Stimulated activated CD8-positive, alpha-beta memory T cell treated with anti-CD3 and anti-CD28 coated beads, Interleukin-4, amount 100 ng/mL, for 4 hours (primary cell): ENCODE results near the gene BHLHE23.
A peak's percentile ranks its signal among the peaks of the same experiment; 100 is the strongest.

Experiments
- DNase-seq, 2 donors: peaks; one replicate each; pipeline ENCODE4 v3.0.0-alpha.2; 2020; ENCODE audit warnings: low read depth in 2 of 2, low spot score in 1 of 2

Gene BHLHE23

GRCh38 chr20:63009988-63010769 is 3.4 kb upstream of the BHLHE23 start:
- DNase-seq, result peak; percentile 41 to 58

DNA sequence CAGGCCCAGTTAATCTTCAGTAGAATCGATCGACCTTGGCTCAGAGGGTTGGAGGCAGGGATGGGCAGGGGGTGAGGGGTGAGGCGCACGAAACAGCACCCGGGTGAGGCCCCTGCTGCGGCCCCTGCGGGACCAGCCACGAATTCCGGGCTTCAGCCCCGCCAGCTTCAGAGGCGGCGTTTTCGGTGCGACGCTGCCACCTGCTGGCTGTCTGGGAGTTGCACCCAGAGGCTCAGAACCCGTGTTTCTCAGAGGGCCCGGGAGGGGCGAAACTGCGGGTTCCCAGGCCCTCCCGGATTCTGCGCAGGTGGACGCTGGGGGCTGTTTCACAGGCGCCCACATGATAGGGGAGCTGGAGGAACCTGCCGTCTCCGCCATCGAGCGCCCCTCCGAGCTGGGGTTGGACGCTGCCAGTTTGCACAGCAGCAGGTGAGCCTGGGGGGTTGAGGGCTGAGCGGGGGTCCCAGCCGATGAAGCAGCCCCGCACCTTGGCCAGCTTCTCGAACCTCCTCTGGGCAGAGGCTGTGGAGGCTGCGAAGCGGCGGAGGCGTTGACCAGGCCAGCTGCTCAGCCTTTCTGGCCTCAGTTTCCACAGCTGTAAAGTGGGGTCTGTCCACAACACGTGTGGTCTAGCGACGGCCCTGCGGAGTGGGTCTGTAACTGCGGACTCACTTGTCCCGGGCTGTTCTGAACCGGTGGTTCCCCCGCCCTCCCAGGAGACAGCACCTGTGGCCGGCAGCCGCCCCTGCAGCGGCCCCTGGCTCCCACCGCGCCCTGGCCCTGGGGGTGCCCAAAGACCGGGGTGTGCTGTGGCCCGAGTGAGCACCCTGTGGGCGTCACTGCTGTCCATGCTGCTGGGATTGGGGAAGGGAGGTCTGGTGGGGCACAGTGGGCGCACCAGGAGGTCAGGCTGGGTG is 2.5 kb upstream of the BHLHE23 start:
- DNase-seq, result peak; percentile 57 to 72

DNA sequence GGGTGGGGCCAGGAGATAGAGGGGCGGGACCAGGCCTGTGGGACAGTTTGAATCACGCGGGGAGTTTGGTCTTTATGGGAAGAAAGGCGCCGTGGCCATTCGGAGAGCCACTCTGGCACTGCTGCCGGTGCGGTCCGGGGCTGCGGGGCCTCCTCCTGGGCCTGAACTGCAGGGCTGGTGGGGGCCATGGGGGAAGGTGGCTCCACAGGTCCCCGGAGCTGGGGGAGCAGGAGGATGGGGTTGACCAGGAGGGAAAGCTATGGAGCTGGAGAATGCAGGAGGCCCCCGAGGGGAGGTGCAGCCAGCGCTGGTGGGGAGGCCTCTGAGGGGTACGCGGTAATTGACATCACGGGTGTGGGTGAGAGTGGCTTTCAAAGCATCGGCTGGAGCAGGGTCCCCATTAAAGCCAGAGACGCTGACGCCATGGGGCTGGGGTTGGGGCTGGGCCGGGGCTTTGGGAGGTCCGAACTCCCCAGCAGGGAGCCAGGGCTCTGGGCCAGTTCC is 1.8 kb upstream of the BHLHE23 start:
- DNase-seq, result no peak

DNA sequence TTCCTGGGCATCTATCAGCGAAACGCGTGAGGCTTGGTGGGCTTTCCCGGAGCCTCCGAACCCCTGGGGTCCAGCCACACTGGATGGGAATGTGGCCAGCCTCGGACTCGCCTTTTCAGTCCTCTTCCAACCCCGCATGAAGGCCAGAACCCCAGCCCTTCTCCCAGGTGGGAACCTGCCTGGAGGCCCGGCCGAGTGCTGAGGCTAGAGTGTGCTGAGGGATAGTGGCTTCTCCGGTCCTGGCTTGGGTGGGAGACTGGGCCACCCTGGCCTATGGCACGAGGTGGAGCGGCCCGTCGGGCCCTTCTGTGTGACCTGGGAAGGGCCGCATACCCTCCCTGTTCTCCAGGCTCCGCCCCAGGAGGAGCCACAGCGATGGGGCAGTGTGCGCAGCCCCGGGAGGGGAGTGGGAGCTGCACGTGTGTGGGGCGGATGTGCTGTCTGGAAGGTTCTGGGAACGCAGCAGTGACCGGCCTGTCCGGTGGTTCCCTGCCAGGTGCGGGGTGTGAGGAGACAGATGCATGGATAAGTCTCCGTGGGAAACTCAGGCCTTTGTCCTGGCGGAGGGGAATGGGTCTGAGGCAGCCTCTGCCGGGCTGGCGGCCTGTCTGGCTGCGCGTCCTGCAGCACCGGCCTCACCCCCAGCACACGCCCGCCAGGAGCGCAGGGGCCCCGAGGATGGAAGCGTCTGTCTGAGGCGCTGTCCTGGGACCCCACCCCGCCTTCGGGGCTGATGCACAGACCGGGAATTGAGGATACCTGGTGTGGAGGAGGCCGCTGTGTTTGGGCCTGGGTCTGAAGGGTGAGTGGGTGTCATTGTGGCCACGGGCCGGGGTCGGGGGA is 1.1 kb upstream of the BHLHE23 start:
- no peak for DNase-seq

DNA sequence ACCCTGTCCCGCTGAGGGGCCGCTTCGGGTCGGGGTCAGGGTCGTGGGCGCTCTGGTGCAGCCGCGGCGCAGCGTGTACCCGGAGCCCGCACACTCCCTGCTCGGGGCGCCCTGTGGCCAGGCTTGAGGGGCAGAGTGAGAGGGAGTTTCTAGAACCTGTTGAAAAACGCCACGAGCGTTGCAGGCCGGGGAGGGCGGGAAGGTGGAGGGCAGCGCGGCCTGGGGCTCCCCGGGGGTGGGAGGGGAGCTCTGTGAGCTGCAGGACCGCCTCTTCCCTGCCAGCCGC is 539 bp upstream of the BHLHE23 start:
- no peak for DNase-seq

DNA sequence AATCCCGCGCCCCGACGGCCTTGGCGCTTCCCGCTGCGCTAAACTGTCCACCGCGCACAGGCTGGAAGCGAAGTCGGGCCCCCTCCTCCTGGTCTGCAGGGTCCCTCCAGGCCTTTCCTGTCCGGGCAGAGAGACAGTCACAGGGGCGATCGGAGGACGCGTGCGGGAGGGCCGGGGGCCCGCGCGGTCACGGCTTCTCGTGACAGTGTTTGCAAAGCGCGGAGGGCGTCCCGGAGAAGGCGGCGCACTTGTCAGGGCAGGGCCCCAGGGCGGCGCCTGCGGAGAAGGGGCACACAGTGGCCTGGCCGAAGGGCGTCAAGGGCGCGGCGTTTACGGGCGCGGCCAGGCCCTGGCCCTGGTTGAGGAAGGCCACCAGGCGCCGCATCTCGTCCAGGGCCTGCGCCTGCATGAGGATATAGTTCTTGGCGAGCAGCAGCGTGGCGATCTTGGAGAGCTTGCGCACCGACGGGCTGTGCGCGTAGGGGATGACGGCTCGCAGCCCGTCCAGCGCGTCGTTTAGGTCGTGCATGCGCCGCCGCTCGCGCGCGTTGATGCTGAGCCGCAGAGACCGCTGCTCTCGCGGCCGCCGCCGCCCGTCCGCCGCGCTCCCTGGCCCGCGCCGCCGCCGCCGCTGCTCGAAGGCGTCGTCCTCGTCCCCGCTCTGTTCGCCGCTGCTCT is 763 bp downstream of the BHLHE23 start:
- DNase-seq, result no peak

- no peak for DNase-seq
Observed at GRCh38 chr20:63005365-63005861, 1.4 kb downstream of the BHLHE23 start.

- DNase-seq, result no peak
Observed at GRCh38 chr20:63004607-63005364, 2.0 kb downstream of the BHLHE23 start.

- no peak for DNase-seq
Observed at GRCh38 chr20:63003546-63003945, 3.2 kb downstream of the BHLHE23 start.

- no peak for DNase-seq
Observed at GRCh38 chr20:63002511-63002910, 4.3 kb downstream of the BHLHE23 start.

DNA sequence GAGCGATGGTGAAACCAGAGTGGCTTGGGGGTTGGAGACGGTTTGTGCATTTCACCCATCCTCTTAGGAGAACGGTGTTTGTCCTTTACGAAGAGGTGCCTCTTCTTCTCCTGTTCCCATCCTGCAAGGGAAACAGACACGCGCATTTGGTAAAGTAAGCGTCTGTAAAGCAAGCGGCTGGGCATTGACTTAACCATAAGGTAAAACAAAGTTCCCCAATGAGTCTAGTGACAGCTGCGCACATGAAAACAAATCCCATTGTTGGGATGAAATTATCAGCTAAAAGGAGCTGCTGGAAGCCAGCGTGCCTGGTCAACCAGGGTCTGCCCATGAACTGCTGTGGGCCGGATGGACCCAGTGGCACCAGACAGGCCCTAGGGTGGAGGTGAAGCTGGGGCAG is 5.8 kb downstream of the BHLHE23 start:
- DNase-seq, result no peak

GRCh38 chr20:63000036-63000435 is 6.7 kb downstream of the BHLHE23 start:
- no peak for DNase-seq

DNA sequence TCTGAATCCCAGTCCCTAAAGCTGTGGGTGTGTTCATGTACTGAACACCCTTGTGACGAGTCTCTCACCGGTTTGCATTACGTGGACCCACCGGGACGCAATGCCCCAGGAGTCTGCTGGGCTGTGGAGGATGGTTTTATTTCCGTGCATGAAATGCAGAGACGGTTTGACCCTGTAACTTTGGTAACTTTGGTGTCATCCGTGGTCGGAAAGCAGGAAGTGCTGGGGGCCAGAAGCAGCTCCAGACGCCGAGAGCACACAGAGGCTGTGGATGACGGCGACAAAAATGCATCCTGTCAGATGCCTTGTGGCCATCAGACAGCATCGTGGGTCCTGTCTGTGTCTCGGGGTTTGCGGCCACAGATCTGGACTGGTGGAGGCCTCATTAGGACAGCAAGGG is 7.2 kb downstream of the BHLHE23 start:
- no peak for DNase-seq

DNA sequence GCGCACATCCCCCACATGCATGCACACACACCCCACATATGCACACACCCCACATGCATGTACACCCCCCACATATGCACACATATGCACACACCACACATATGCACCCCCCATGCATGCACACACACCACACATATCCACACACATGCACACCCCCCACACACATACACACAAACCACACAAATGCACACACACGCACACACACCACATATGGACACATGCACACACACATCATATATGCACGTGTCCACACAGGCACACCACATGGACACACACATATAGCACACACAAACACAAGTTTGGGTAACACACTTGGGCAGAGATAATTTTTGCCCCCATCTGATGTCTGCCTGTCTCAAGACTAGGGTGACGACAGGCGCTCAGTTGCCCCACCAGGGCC is 8.3 kb downstream of the BHLHE23 start:
- DNase-seq, result no peak

- DNase-seq, result no peak
Observed at GRCh38 chr20:62997417-62998035, 9.2 kb downstream of the BHLHE23 start.

DNA sequence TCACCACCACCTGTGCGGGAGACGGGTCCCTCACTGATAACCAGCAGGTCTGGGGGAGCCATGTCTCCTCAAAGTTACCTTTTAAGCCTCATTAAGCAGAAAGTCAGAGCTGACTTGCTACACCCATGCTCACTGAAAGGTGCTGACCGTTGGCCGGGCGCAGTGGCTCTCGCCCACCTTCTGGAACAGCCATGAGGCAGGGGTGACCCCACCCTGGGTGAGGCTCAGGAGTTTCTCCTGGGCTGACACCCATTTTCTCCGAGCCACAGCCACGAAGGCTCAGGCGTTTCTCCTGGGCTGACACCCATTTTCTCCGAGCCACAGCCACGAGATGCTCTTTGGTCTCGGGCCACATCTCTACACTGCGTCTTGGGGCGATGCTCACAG is 10.2 kb downstream of the BHLHE23 start:
- no peak for DNase-seq

GRCh38 chr20:62995898-62996595 is 10.7 kb downstream of the BHLHE23 start:
- DNase-seq, result no peak

DNA sequence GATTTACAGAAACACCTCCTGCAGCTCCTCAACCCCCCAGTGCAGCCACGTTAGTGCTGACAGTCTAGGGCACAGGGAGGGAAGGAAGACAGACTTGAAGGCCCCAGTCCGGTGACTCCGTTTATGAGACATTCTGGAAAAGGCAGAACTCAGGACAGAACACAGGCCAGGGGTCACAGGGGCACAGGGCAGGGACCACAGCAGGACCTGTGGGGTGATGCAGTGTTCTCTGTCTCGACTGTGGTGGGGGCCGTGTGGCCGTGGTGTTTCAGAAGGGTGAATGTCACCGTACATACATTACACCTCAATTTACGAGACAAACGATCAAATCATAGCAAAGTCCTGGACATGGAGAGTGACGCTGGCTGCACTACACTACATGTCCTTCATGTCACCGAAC is 11.3 kb downstream of the BHLHE23 start:
- no peak for DNase-seq

GRCh38 chr20:62994869-62995281 is 11.9 kb downstream of the BHLHE23 start:
- DNase-seq, result no peak
